K562 (cell line): Measurements from ENCODE around the gene ZNF148. TPM values are rescaled to one million over a fixed set of nuclear protein-coding genes. Genes with fewer than 3 reads are reported as not detected.
A peak's percentile ranks its signal among the peaks of the same experiment; 100 is the strongest.

ENCODE experiments used
- ATAC-seq: fragments of 200-7000 bp; cut with Tn5 transposase; 3 replicates; pipeline ENCODE4 v1.9.1; 2020; ENCODE audit warnings: moderate library complexity
- BruUV-seq: library from RNA; stranded (reverse); fragments of 400-500 nt; replicated peaks from 2 replicates; lab custom pipeline; 2021; lab: Mats Ljungman, UMichigan
- CTCF ChIA-PET: fragments of 300-600 bp; formaldehyde crosslinking; extraction: SDS; loops from one replicate; lab custom pipeline; 2021; ENCODE audit warnings: low intra/inter-chr PET ratio; lab: Yijun Ruan, JAX
- POLR2A ChIA-PET: fragments of 300-600, 350-650 bp; sonication (Branson Sonifier 250); formaldehyde crosslinking; extraction: SDS; loops from one replicate; lab custom pipeline; 2021; ENCODE audit warnings: antibody characterized with exemption, inconsistent platforms; lab: Yijun Ruan, JAX
- DNase-seq, 4 experiments: peaks; one replicate each; pipeline versions ENCODE4 v3.0.0 to v3.0.0-alpha.2; 2011 to 2018; ENCODE audit warnings: low spot score in 3 of 4, mixed read lengths in 3 of 4; ENCODE audit errors: extremely low read depth in 1 of 4
- FAIRE-seq: peaks from 2 replicates; lab custom pipeline; 2011; peaks lifted over from hg19 to GRCh38; lab: Jason Lieb, UNC
- H2AFZ ChIP-seq: 2 replicates; pipeline ENCODE4 v1.6.0; 2011; ENCODE audit warnings: low read depth, low read length, control low read depth, inconsistent platforms
- H3K27ac ChIP-seq: fragments of 200-600 bp; 3 replicates; pipeline ENCODE4 v1.8.0; 2011; ENCODE audit warnings: low read depth, mild to moderate bottlenecking, control low read depth, inconsistent platforms, low read length, moderate library complexity, mixed read lengths; ENCODE audit errors: extremely low read depth
- H3K27me3 ChIP-seq, 2 experiments: fragments of 300-600 bp in 1 of 2; 2 replicates in 1 of 2; 3 replicates in 1 of 2; pipeline versions ENCODE4 v1.6.0 to v1.8.0; 2011; ENCODE audit warnings: inconsistent platforms in 2 of 2, low read length in 2 of 2, mild to moderate bottlenecking in 1 of 2, mixed read lengths in 1 of 2, moderate library complexity in 1 of 2; ENCODE audit not compliant: control insufficient read depth in 2 of 2, insufficient read depth in 2 of 2
- H3K36me3 ChIP-seq: fragments of 300-600 bp; 3 replicates; pipeline ENCODE4 v1.8.0; 2011; ENCODE audit warnings: mild to moderate bottlenecking, low read length, inconsistent platforms; ENCODE audit not compliant: control insufficient read depth, insufficient read depth
- H3K4me1 ChIP-seq, 2 experiments: fragments of 200-600 bp in 1 of 2; replicated peaks in 1 of 2; 2 replicates in 1 of 2; 3 replicates in 1 of 2; pipeline versions ENCODE4 v1.5.1 to v1.8.0; 2011; ENCODE audit warnings: inconsistent platforms in 2 of 2, low read length in 2 of 2, mild to moderate bottlenecking in 1 of 2, mixed read lengths in 1 of 2, moderate library complexity in 1 of 2; ENCODE audit not compliant: control insufficient read depth in 2 of 2, insufficient read depth in 2 of 2
- H3K4me2 ChIP-seq: 2 replicates; pipeline ENCODE4 v1.6.1; 2011; ENCODE audit warnings: low read length, control low read depth, inconsistent platforms, mixed read lengths; ENCODE audit not compliant: insufficient read depth
- H3K4me3 ChIP-seq: fragments of 200-600 bp; sonication (generic), shearing (Covaris generic); 2 replicates; pipeline ENCODE4 v1.5.1; 2016; ENCODE audit warnings: control low read depth, inconsistent platforms
- H3K79me2 ChIP-seq: fragments of 200-600 bp; 3 replicates; pipeline ENCODE4 v1.8.0; 2011; ENCODE audit warnings: low read length, inconsistent platforms; ENCODE audit not compliant: control insufficient read depth, insufficient read depth
- H3K9ac ChIP-seq, 2 experiments: 2 replicates each; pipeline versions ENCODE4 v1.6.0 to v1.6.1; 2011; ENCODE audit warnings: low read depth in 2 of 2, low read length in 2 of 2, control low read depth in 1 of 2, inconsistent platforms in 1 of 2, mild to moderate bottlenecking in 1 of 2, mixed read lengths in 1 of 2; ENCODE audit not compliant: insufficient read depth in 1 of 2
- H3K9me1 ChIP-seq: one replicate; pipeline ENCODE4 v1.6.0; 2011; ENCODE audit warnings: inconsistent platforms, mild to moderate bottlenecking, low read length, moderate library complexity; ENCODE audit not compliant: control insufficient read depth, insufficient read depth
- H3K9me3 ChIP-seq: replicated peaks from 2 replicates; pipeline ENCODE4 v1.5.1; 2011; ENCODE audit warnings: low read depth, low read length, inconsistent platforms; ENCODE audit not compliant: control insufficient read depth, insufficient read depth
- H4K20me1 ChIP-seq: replicated peaks from 2 replicates; pipeline ENCODE4 v1.6.1; 2011; ENCODE audit warnings: low read length, inconsistent platforms, mixed read lengths; ENCODE audit not compliant: control insufficient read depth, insufficient read depth
- WGBS: fragments of 100-300 bp; shearing (Covaris generic); methylation state at CpG from one replicate; pipeline ENCODE4 v1.1.6; 2016; ENCODE audit warnings: low coverage, mixed read lengths; ENCODE audit not compliant: insufficient coverage; ENCODE audit errors: missing lambda C conversion rate; 5-methylcytosine and 5-hydroxymethylcytosine counted together
- in situ Hi-C: fragments of 300-500 bp; cut with MboI; formaldehyde crosslinking; loops from 4 replicates; pipeline ENCODE4 v1.15.0; 2018; ENCODE audit warnings: inconsistent platforms, mixed read lengths
- intact Hi-C: fragments of 100-400 bp; cut with micrococcal nuclease; formaldehyde crosslinking; loops from 2 replicates; pipeline ENCODE4 v1.14.2; 2022
- polyA plus RNA-seq, 8 experiments: library from polyadenylated mRNA; depleted of rRNA in 4 of 8; stranded (reverse) in 5 of 8; unstranded in 3 of 8; fragments of >200 nt; fragmentation: Nextera tagmentation in 2 of 8; fragmentation: Illumina TruSeq in 1 of 8; extraction: Ambion mirVana in 2 of 8; extraction: Trizol in 1 of 8; gene quantifications; 2 replicates each; pipeline versions ENCODE4 v1.2.1 to v1.2.3, GENCODE V29; 2011 to 2014; ENCODE audit warnings: inconsistent platforms in 1 of 8, missing spikeins in 1 of 8
- total RNA-seq, 7 experiments: library from RNA; depleted of rRNA in 6 of 7; stranded (reverse); fragments of >200 nt in 6 of 7; fragmentation: Illumina TruSeq in 2 of 7; extraction: Trizol in 2 of 7; gene quantifications; 2 replicates each; pipeline versions ENCODE4 v1.2.1 to v1.2.3, GENCODE V29; 2011 to 2021; ENCODE audit warnings: low replicate concordance in 1 of 7
- TF ChIP-seq, protein P1 (sequence below), 2 experiments: fragments of 450-650 bp in 1 of 2; sonication (generic) in 1 of 2; formaldehyde crosslinking in 1 of 2; IDR thresholded peaks in 1 of 2; conservative IDR thresholded peaks in 1 of 2; 2 replicates each; pipeline versions ENCODE4 v1.6.1 to v1.8.1; 2016 to 2023; ENCODE audit warnings: mild to moderate bottlenecking in 2 of 2, moderate library complexity in 2 of 2, inconsistent platforms in 1 of 2, missing genetic modification reagents in 1 of 2
- TF ChIP-seq, protein P2 (sequence below): fragments of 250-450 bp; sonication (Bioruptor Pico); IDR thresholded peaks from 2 replicates; pipeline ENCODE4 v1.5.0; 2021

The ZNF148 gene
- total and polyA plus RNA-seq, 9 of the 15 experiments (the other 6 are each of a cell fraction or from before 2014, with no cell fraction given): 2.7 to 15.1 (median 8.3) TPM

DNA sequence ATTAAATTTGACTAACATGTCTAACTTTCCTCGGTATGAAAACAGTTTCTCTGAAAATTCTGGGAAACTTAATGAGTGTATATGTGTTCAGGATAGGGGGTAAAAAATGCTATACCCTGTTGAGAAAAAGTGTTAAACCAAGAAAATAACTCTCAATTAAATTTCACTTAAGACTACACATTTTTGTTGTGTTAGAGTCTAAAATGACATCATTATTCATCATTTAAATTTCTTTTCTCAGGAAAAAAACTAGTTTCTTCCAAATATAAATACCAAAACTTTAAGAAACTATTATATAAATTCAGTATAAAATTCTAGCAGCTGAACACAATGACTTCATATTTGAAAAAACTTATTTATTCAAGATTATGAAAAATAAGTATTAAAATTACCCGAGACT, 52.2 kb downstream of the ZNF148 start:
- Histone ChIP-seq H3K36me3 (0 out of 3 replicates have a peak, but pooled peaks cover 8% of the 10 kb centered on the region), H3K4me2 (no peak overlapping the region), H3K9me1 (no peaks in the 10 kb centered on the region), H2AFZ (no peak overlapping the region), H3K27ac (no peak overlapping the region), H3K9ac (no peak overlapping the region), H3K4me3 (no peak overlapping the region), H3K79me2 (0 out of 3 replicates have a peak, but pooled peaks cover 3% of the 10 kb centered on the region), H3K27me3 (no peaks in the 10 kb centered on the region), H3K4me1 (no peaks in the 10 kb centered on the region), H4K20me1 (no peaks in the 10 kb centered on the region), H3K9me3 (no peaks in the 10 kb centered on the region)
- no peak for FAIRE-seq
- POLR2A ChIA-PET: no interaction called here
- WGBS: 90% methylated on average over 2 of the region's 2 CpGs
- ATAC-seq: no peak
- no peak for DNase-seq
- in situ Hi-C loops: no loop called here
- CTCF ChIA-PET: no interaction called here
- intact Hi-C loops: no loop called here
- no TSS peak for BruUV-seq
- TF ChIP-seq, protein P1, sequence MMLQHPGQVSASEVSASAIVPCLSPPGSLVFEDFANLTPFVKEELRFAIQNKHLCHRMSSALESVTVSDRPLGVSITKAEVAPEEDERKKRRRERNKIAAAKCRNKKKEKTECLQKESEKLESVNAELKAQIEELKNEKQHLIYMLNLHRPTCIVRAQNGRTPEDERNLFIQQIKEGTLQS (IDR thresholded peaks at IDR 0.05): peak; percentile 35; the same call in 1 of the 2 replicates
- TF ChIP-seq, protein P1 (CRISPR knock-in tag; conservative IDR thresholded peaks at IDR 0.05): no peak
- TF ChIP-seq, protein P2, sequence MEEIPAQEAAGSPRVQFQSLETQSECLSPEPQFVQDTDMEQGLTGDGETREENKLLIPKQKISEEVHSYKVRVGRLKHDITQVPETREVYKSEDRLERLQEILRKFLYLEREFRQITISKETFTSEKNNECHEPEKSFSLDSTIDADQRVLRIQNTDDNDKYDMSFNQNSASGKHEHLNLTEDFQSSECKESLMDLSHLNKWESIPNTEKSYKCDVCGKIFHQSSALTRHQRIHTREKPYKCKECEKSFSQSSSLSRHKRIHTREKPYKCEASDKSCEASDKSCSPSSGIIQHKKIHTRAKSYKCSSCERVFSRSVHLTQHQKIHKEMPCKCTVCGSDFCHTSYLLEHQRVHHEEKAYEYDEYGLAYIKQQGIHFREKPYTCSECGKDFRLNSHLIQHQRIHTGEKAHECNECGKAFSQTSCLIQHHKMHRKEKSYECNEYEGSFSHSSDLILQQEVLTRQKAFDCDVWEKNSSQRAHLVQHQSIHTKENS (CRISPR knock-in tag): no peak
